Left ventricle myocardium inferior (tissue), 1 donor: ENCODE results near the gene DHDDS. TPM values are rescaled to one million over a fixed set of nuclear protein-coding genes. Genes with fewer than 3 reads are reported as not detected.

Source experiments
- DNase-seq: peaks from one replicate; pipeline ENCODE4 v3.0.0-alpha.2; 2020
- H3K27ac ChIP-seq: fragments of 200-600 bp; replicated peaks from 2 replicates; pipeline ENCODE4 v1.8.0; 2021
- H3K27me3 ChIP-seq: fragments of 200-600 bp; 2 replicates; pipeline ENCODE4 v1.8.0; 2021; ENCODE audit warnings: low read depth
- H3K36me3 ChIP-seq: fragments of 200-600 bp; 2 replicates; pipeline ENCODE4 v1.8.0; 2021
- H3K4me1 ChIP-seq: fragments of 200-600 bp; 2 replicates; pipeline ENCODE4 v1.8.0; 2021
- H3K4me3 ChIP-seq: fragments of 200-600 bp; 2 replicates; pipeline ENCODE4 v1.8.0; 2021; ENCODE audit warnings: mild to moderate bottlenecking, moderate library complexity
- H3K9me3 ChIP-seq: fragments of 200-600 bp; replicated peaks from 2 replicates; pipeline ENCODE4 v1.8.0; 2021
- intact Hi-C: fragments of 100-400 bp; cut with micrococcal nuclease; formaldehyde crosslinking; loops from one replicate; pipeline ENCODE4 v1.11.0; 2022
- total RNA-seq: library from RNA; stranded (reverse); fragmentation: NEBNext Ultra II Directional; extraction: Animal tissue kit (Norgen Biotek cat#: 25700); gene quantifications from one replicate; pipeline ENCODE4 v1.2.1, GENCODE V29; 2021
- TF ChIP-seq, protein P1 (sequence below): fragments of 200-600 bp; IDR thresholded peaks from 2 replicates; pipeline ENCODE4 v1.8.0; 2021; ENCODE audit warnings: antibody characterized with exemption, mild to moderate bottlenecking, borderline replicate concordance
- donor health status: DM: no; HTN: yes; CAD: no; lungs with severe emphysema.

DHDDS gene
- total RNA-seq, 1 donor from 2014 or later = 27.9 TPM

DNA sequence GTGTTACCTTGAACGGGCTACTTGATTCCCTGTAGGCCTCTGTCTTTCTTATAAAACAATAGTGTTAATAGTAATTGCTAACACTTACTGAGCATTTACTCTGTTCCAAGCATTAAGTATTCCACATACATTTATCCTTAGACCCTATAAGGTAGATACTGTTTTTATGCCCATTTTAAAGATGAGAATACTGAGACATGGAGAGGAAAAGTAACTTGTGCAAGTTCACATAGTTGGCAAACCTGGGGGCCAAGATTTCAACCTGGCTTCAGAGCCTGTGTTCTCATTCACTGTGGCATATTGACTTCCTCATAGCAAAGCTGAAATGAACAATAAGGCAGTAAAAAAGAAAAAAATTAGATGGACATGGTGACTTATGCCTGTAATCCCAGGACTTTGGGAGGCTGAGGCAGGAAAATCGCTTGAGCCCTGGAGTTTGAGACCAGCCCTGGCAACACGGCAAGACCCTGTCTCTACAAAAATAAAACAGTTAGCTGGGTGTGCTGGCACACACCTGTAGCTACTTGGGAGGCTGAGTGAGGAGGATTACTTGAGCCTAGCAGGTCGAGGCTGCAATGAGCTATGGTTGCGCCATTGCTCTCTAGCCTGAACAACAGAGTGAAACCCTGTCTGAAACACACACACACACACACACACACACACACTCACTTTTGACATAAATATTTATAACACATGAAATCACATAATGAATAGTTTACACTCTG lies 20.5 kb downstream of the DHDDS start:
- Histone ChIP-seq H3K9me3 (no peaks in the 10 kb centered on the region), H3K27me3 (no peaks in the 10 kb centered on the region), H3K36me3 (peaks cover 86% of the 10 kb centered on the region), H3K4me1 (no peaks in the 10 kb centered on the region), H3K27ac (no peak overlapping the region), H3K4me3 (no peak overlapping the region)
- DNase-seq = no peak
- TF ChIP-seq, protein P1, sequence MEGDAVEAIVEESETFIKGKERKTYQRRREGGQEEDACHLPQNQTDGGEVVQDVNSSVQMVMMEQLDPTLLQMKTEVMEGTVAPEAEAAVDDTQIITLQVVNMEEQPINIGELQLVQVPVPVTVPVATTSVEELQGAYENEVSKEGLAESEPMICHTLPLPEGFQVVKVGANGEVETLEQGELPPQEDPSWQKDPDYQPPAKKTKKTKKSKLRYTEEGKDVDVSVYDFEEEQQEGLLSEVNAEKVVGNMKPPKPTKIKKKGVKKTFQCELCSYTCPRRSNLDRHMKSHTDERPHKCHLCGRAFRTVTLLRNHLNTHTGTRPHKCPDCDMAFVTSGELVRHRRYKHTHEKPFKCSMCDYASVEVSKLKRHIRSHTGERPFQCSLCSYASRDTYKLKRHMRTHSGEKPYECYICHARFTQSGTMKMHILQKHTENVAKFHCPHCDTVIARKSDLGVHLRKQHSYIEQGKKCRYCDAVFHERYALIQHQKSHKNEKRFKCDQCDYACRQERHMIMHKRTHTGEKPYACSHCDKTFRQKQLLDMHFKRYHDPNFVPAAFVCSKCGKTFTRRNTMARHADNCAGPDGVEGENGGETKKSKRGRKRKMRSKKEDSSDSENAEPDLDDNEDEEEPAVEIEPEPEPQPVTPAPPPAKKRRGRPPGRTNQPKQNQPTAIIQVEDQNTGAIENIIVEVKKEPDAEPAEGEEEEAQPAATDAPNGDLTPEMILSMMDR = no peak
- intact Hi-C loops = no loop called here

DNA sequence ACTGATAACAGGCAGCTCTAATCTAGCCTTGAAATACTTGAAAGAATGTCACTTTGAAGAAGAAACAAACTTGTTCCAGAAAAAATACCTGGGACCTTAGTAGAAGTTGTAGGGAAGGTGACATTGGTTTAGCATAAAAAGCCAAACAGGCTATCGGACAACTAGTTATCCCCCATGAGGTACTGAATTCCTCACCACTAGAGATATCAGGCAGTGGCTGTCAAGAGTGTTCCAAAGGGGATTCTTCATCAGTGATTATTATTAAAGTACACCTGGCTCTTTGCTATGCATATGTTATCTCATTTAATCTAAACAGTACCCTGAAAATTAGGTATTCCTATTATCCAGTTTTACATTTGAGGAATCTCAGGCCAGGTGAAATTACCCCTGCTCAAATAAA lies 27.0 kb downstream of the DHDDS start:
- H3K36me3 ChIP-seq = peaks cover 80% of the 10 kb centered on the region
- H3K9me3 ChIP-seq = no peaks in the 10 kb centered on the region
- H3K27me3 ChIP-seq = no peaks in the 10 kb centered on the region
- TF ChIP-seq, protein P1 = no peak
- DNase-seq = no peak
- intact Hi-C loops = no loop called here
- H3K27ac ChIP-seq = peak overlapping the region; percentile 81
- peaks cover 18% of the 10 kb centered on the region for H3K4me1 ChIP-seq
- H3K4me3 ChIP-seq = no peak overlapping the region

DNA sequence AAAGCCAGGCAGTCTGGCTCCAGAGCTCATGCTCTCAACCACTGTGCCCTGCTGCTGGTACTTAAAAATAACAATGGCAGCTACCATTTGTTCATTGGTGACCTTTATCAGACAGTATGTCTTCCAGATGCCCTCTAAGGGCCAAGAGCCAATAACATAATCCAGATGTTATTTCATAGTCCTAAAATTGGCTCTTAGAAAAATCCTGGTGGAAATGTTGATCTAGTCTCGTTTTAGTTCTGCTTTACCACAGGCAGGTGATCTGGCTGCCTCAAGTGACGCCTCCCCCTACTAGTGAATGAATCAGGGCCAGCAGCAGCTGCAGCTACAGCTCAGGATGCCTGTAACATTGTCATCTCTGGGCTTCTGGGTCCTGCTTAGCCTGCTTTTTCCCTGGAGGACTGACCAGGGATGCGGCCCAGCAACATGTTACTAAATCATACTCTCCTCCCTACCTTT lies 27.5 kb downstream of the DHDDS start:
- H3K4me3 ChIP-seq = no peak overlapping the region
- peaks cover 18% of the 10 kb centered on the region for H3K4me1 ChIP-seq
- TF ChIP-seq, protein P1 = no peak
- intact Hi-C loops = no loop called here
- H3K27me3 ChIP-seq = no peaks in the 10 kb centered on the region
- peaks cover 80% of the 10 kb centered on the region for H3K36me3 ChIP-seq
- peak overlapping the region; percentile 81 for H3K27ac ChIP-seq
- no peak for DNase-seq
- no peaks in the 10 kb centered on the region for H3K9me3 ChIP-seq

DNA sequence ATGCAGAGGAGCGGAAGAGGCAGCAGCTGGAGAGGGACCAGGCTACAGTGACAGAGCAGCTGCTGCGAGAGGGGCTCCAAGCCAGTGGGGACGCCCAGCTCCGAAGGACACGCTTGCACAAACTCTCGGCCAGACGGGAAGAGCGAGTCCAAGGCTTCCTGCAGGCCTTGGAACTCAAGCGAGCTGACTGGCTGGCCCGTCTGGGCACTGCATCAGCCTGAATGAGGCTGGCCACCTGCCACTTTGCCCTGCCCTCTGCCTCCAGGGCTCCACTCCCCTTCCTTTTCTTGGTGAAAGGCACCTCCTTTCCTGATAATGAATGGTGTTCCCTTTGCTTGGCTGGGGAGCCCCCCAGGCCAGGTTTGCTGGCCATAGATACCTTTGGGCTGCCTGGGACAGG lies 36.8 kb downstream of the DHDDS start:
- DNase-seq = no peak
- TF ChIP-seq, protein P1 = no peak
- H3K27ac ChIP-seq = peak overlapping the region; percentile 45
- no peak overlapping the region for H3K4me3 ChIP-seq
- H3K4me1 ChIP-seq = peaks cover 49% of the 10 kb centered on the region
- H3K27me3 ChIP-seq = no peaks in the 10 kb centered on the region
- H3K9me3 ChIP-seq = no peaks in the 10 kb centered on the region
- intact Hi-C loops = no loop called here
- peaks cover 52% of the 10 kb centered on the region for H3K36me3 ChIP-seq

DNA sequence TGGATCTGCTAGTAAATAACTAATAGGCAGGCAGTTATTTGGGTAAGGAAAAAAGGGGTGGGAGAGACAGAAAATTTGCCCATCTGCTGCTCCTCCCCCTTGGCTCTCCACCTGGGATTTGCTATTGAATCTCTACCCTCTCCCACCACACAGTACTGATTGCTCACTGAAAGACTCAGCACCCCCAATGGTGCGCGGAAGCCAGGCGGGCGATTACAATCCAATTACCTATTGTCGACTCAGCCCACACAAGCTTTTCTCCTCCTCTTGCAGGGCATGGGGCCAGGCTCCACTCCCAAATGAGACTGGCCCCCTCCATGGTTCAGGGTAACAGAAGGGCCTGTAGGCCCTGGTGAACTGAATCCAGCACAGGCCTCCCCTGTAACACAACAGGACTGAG lies 37.4 kb downstream of the DHDDS start:
- H3K27ac ChIP-seq = no peak overlapping the region
- TF ChIP-seq, protein P1 = no peak
- no peaks in the 10 kb centered on the region for H3K27me3 ChIP-seq
- no peak overlapping the region for H3K4me3 ChIP-seq
- intact Hi-C loops = no loop called here
- H3K36me3 ChIP-seq = peaks cover 52% of the 10 kb centered on the region
- peaks cover 55% of the 10 kb centered on the region for H3K4me1 ChIP-seq
- no peaks in the 10 kb centered on the region for H3K9me3 ChIP-seq
- DNase-seq = no peak
